Transverse colon (tissue), 4 donors: Measurements from ENCODE around the gene TTC39A.

Source experiments
- EP300 ChIP-seq: sonication (generic); formaldehyde crosslinking; IDR thresholded peaks from one replicate; pipeline ENCODE4 v1.6.1; 2017; ENCODE audit warnings: antibody characterized with exemption, low read depth
- POLR2A ChIP-seq: fragments of 450-650 bp; IDR thresholded peaks from one replicate; pipeline ENCODE4 v1.6.1; 2016; ENCODE audit warnings: antibody characterized with exemption, mild to moderate bottlenecking, moderate library complexity
- POLR2AphosphoS5 ChIP-seq, 3 donors: sonication (generic); formaldehyde crosslinking; IDR thresholded peaks; one replicate each; pipeline ENCODE4 v1.6.1; 2016; ENCODE audit warnings: antibody characterized with exemption in 3 of 3
- TF ChIP-seq, protein P1 (sequence below), 5 experiments: fragments of 200-600 bp in 3 of 5; fragments of 450-650 bp in 2 of 5; sonication (generic) in 3 of 5; IDR thresholded peaks; 1 replicate in 2 of 5; 2 replicates in 3 of 5; pipeline ENCODE4 v1.5.1; 2016 to 2017; ENCODE audit warnings: antibody characterized with exemption in 5 of 5, inconsistent platforms in 3 of 5, mild to moderate bottlenecking in 2 of 5, moderate library complexity in 1 of 5

DNA sequence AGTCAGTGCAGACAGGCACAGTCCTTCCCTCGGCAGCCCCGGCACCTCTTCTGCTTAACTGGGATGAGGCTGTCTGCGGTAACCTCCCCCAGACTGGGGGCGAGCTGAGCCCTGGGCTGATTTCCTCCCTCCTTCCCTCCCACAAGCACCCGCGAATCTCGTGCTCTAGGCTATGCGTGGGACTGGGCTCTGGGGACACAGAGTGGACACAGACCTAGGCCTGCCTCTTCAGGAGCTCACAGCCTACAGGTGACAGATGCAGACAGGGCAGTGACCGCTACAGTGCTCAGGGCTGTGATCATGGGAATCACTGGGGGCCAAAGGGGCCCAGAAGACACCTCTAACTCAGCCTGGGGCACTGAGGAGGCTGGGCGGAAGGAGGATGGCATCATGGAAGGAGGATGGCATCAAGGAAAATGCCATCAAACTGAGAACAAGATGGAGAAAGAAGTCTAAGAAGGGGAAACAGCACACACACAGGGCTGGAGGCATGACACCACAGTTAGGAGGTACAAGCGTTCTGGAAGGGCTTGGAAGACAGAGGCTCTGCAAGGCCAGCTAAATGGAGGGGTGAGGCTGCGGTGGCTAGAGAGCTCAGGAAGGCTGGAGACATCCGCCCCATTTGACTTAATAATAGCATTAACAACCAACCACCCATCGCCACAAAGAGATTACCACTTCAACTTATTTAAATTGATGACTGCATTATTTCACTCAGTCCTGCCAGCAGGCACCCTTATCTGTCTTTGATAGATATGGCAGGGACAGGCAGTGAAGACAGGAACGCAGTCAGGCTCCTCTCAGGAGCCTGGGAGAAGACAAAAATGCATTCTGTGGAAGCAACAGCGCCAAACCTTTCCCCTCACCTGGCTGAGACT, 4.2 kb downstream of the TTC39A start:
- TF ChIP-seq, protein P1, sequence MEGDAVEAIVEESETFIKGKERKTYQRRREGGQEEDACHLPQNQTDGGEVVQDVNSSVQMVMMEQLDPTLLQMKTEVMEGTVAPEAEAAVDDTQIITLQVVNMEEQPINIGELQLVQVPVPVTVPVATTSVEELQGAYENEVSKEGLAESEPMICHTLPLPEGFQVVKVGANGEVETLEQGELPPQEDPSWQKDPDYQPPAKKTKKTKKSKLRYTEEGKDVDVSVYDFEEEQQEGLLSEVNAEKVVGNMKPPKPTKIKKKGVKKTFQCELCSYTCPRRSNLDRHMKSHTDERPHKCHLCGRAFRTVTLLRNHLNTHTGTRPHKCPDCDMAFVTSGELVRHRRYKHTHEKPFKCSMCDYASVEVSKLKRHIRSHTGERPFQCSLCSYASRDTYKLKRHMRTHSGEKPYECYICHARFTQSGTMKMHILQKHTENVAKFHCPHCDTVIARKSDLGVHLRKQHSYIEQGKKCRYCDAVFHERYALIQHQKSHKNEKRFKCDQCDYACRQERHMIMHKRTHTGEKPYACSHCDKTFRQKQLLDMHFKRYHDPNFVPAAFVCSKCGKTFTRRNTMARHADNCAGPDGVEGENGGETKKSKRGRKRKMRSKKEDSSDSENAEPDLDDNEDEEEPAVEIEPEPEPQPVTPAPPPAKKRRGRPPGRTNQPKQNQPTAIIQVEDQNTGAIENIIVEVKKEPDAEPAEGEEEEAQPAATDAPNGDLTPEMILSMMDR (IDR thresholded peaks at IDR 0.05) = no peak
- TF ChIP-seq POLR2A (no peak), EP300 (no peak), POLR2AphosphoS5 (IDR thresholded peaks at IDR 0.05) (no peak)
